Fibroblast of lung (primary cell): ENCODE measurements around the gene DRD1.
"Not testable (repeated sequence)": the region's sequence is repeated elsewhere in the genome, so short reads cannot be mapped to it uniquely, and the experiment has no call there.

Experiments used
- CTCF ChIP-seq, 2 donors: IDR thresholded peaks in 1 of 2; conservative IDR thresholded peaks in 1 of 2; 1 replicate in 1 of 2; 2 replicates in 1 of 2; pipeline ENCODE4 v1.5.1; 2011 to 2012; ENCODE audit warnings: low read length in 2 of 2, control low read depth in 1 of 2, inconsistent platforms in 1 of 2, low read depth in 1 of 2, mild to moderate bottlenecking in 1 of 2
- EZH2 ChIP-seq: IDR thresholded peaks from 2 replicates; pipeline ENCODE4 v1.5.1; 2012; ENCODE audit warnings: low read length, control low read depth, mild to moderate bottlenecking; ENCODE audit errors: missing control alignments

- not testable (repeated sequence) for TF ChIP-seq CTCF (conservative IDR thresholded peaks at IDR 0.05 in 1 of 2, IDR thresholded peaks at IDR 0.05 in 1 of 2; ENCODE audit: low read depth in 1 of 2, low read length in 2 of 2); EZH2
These were observed 2.4 kb upstream of the DRD1 start for GRCh38 chr5:175446378-175446777.
